HG03108 (cell line): Measurements from ENCODE around the gene PLA2G5.

ENCODE experiments used
- ATAC-seq: cut with Tn5 transposase; IDR thresholded peaks from one replicate; pipeline ENCODE4 v1.9.1; 2021; ENCODE audit warnings: moderate library complexity; ENCODE audit not compliant: unreplicated experiment

PLA2G5 gene

GRCh38 chr1:20063861-20064292 lies 6.1 kb upstream of the PLA2G5 start:
- ATAC-seq = no peak

- ATAC-seq = no peak
Observed at GRCh38 chr1:20068722-20069121, 1.3 kb upstream of the PLA2G5 start.

- no peak for ATAC-seq
Observed at GRCh38 chr1:20070357-20070756, 363 bp downstream of the PLA2G5 start.

GRCh38 chr1:20071416-20071815 lies 1.4 kb downstream of the PLA2G5 start:
- no peak for ATAC-seq

DNA sequence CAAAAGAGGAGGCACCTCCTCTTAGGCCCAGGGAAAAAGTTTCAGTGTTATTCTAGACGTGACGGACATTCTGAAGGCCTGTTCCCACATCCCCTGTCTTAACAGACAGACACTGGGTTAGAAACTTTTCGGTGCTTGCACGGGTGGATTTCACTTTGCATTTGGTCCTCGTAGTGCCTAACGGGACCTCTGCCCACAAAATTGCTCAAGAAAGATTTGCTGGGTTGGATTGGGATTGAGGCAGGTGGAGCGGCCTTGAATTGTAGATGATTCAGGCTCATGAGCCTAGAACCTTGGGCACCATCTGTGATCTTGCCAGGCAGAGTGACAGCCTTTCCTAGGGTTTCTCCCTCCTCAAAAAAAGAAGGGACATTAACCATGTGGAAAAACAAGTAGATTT lies 2.8 kb downstream of the PLA2G5 start:
- no peak for ATAC-seq

DNA sequence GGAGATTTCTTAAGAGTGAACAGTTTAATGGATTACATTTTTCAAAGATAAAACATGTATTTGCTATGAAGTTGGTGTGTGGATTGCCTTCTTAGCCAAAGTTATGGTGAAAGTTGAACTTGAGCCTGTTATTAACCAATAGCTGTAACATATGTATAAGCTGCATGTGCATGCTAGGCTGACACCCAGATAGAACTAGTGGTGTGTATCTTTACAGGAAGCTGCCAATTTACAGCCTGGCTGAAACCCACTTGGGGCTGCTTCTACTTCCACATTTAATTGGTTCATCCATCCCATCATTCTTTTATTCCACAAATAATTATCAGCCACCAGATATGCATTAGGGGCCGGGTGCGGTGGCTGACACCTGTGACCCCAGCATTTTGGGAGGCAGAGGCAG lies 3.3 kb downstream of the PLA2G5 start:
- ATAC-seq = no peak

DNA sequence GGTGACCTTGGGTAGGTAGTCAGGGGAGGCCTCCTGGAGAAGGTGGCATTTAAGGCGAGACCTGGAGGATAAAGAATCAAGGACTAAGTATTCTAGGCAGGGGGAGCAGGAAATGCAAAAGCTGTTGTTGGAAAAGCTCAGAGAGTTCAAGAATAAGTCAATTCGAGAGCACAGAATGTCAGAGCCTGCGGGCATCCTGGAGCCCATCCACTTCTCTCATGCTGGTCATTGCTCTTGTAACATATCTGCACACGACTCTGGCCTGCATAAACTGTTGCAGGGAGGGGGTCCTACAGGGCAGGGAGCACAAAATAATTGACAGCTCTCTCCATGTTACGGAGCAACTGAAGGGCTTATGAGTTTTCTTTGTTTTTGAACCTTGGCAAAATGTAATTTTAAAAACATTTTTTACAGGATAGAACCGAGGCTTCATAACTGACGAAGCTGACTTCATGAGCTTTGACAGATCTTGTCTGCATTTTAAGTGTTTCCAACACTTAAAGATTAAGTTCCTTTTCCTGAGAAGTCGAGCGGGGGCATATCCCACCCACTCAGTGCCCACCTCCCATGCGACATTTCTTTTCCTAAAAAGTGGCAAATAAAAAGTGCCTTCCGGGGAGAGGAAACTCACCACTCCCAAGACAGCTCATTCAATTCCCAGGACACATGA lies 4.2 kb downstream of the PLA2G5 start:
- no peak for ATAC-seq

GRCh38 chr1:20074725-20075171 lies 4.8 kb downstream of the PLA2G5 start:
- no peak for ATAC-seq

GRCh38 chr1:20075345-20075744 lies 5.4 kb downstream of the PLA2G5 start:
- no peak for ATAC-seq

GRCh38 chr1:20076223-20076622 lies 6.2 kb downstream of the PLA2G5 start:
- ATAC-seq = no peak

GRCh38 chr1:20076710-20077461 lies 6.9 kb downstream of the PLA2G5 start:
- ATAC-seq = no peak

- no peak for ATAC-seq
Observed at GRCh38 chr1:20078171-20078651, 8.2 kb downstream of the PLA2G5 start.

- no peak for ATAC-seq
Observed at GRCh38 chr1:20078711-20079110, 8.7 kb downstream of the PLA2G5 start.

DNA sequence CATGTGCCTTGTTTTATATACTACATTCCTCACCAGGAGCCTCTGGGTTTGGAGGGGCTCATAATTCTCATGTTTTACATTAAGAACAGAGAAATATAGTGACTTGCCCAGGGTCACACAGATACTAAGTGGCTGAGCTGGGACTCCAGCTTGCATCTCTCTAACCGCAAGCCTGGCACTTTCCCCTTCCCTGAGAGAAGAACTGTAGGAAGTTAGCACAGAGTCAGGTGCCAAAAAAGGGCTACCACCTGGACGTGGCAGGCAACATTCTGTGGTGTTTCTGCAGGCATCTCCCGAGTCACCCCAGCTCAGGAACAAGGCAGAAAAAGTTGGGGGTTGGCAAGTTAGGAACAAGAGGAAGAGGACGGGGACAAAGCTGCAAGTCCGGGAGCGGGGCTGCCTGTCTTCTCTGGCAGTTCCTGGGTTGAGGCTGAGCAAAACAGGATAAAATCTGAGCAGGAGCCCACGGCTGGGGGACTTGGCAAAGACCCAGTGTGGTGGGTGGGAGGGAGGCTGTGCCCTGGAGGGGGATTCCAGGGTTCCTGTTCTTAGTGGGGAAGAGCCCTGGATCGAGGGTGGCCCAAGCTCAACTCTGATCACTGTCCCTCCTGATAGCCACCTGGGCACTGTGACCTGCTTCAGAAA lies 9.8 kb downstream of the PLA2G5 start:
- ATAC-seq = no peak

DNA sequence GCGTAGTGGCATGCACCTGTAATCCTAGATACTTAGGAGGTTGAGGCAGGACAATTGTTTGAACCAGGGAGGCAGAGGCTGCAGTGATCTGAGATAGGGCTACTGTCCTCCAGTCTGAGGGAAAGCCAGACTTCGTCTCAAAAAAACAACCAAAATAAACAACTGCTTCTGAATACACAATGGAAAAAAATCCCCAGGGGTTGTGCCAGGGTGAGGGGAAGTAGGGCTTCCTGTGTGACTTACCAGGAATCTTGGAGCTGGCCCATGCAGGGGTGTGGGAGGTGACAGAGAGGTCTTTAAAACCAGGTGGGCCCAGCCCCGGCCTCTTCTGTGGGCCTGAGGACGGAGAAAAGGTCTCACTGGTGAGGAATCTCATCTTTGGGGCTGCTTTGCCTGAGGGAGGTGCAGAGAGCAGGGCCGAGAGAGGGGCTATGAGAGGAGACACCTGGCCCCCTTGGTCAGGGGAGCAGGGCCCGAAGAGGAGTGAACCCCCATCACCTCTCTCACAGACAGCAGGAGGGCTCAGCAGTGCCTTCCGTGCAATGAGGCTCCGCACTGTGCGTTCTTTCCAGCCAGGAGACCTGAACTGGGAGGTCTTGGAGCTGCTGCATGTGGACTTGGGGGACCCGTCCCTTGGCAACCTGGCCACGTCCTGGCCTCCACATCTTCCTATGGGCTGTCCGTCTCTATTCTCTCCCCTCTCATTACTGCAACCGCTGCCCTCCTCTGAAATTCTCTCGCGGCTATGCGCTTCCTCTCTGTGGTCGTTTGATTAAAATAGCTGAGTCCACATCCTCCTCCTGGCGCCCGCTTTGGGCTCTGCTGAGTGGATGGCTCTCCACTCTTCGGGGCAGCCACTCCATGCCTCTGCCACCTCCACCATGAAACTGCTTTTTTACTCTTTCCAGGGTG lies 10.7 kb downstream of the PLA2G5 start:
- peak; percentile 53 for ATAC-seq

DNA sequence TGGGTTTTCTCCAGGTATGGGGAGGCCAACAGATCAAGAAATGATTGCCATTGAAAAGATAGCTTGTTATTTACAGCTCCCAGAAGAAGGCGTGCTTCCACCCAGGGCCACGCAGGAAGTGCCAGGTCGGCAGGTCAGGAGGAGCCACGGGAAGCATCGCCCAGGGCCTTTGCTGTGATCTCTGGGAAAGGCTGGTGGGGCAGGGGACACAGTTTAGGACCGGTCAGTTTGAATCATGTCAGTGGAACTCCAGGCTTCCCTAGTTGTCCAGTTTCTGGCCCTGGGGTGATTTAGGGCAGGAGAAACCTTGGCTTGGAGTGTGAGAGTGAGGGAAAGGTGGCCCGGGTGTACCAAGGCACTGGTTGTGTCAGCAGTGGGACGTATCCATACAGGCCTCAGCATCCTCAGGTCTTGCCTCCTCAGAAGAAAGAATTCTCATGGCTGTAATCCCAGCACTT lies 11.4 kb downstream of the PLA2G5 start:
- ATAC-seq = no peak

- ATAC-seq = no peak
Observed at GRCh38 chr1:20082772-20083171, 12.8 kb downstream of the PLA2G5 start.

- ATAC-seq = no peak
Observed at GRCh38 chr1:20083178-20083944, 13.4 kb downstream of the PLA2G5 start.

DNA sequence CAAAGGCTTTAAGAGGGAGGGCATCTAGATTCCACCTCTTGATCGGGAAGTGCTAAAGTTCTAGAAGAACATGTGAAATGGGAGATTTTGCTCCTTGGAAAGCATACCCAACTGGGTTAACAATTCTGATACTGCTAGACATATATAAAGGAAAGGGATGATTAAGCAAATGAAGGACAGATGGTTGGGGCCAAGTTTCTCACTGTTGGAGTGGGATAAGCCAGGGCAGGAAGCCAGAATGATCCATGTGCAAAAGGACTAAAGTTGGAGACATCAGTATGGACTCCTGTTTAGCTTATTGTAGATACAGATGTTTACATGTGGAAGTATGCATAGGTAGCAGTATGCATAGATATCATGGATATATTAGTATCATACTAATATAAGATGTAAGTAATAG lies 16.8 kb downstream of the PLA2G5 start:
- ATAC-seq = no peak

GRCh38 chr1:20087668-20088067 lies 17.7 kb downstream of the PLA2G5 start:
- ATAC-seq = no peak
